Liver (tissue), 9 donors: ENCODE results near the gene GJA5. TPM values are rescaled to one million over a fixed set of nuclear protein-coding genes. Genes with fewer than 3 reads are reported as not detected.

Source experiments
- DNase-seq: peaks from one replicate; pipeline ENCODE4 v3.0.0-alpha.2; 2017; ENCODE audit warnings: low spot score
- H3K27ac ChIP-seq, 2 donors: one replicate each; pipeline ENCODE4 v1.7.0; 2013; ENCODE audit warnings: inconsistent platforms in 2 of 2, low read length in 2 of 2, control low read depth in 1 of 2, low read depth in 1 of 2, mild to moderate bottlenecking in 1 of 2
- H3K27me3 ChIP-seq, 4 donors: one replicate each; pipeline versions ENCODE4 v1.6.1 to v1.7.0; 2013; ENCODE audit warnings: low read length in 3 of 4, inconsistent platforms in 1 of 4, mild to moderate bottlenecking in 1 of 4, moderate library complexity in 1 of 4; ENCODE audit not compliant: control insufficient read depth in 4 of 4, insufficient read depth in 4 of 4
- H3K36me3 ChIP-seq, 4 donors: one replicate each; pipeline versions ENCODE4 v1.6.1 to v1.7.0; 2013; ENCODE audit warnings: low read length in 3 of 4, mild to moderate bottlenecking in 3 of 4, low read depth in 1 of 4, moderate library complexity in 1 of 4; ENCODE audit not compliant: control insufficient read depth in 4 of 4, insufficient read depth in 3 of 4
- H3K4me1 ChIP-seq, 4 donors: one replicate each; pipeline versions ENCODE4 v1.6.1 to v1.7.0; 2013; ENCODE audit warnings: low read length in 3 of 4, mild to moderate bottlenecking in 3 of 4, moderate library complexity in 1 of 4; ENCODE audit not compliant: control insufficient read depth in 4 of 4, insufficient read depth in 4 of 4
- H3K4me3 ChIP-seq, 3 donors: one replicate each; pipeline versions ENCODE4 v1.6.1 to v1.7.0; 2013; ENCODE audit warnings: low read length in 3 of 3, control low read depth in 1 of 3, low read depth in 1 of 3, mild to moderate bottlenecking in 1 of 3
- H3K9ac ChIP-seq, 2 donors: one replicate each; pipeline ENCODE4 v1.7.0; 2013; ENCODE audit warnings: low read length in 2 of 2, mild to moderate bottlenecking in 2 of 2, moderate library complexity in 2 of 2, control low read depth in 1 of 2, low read depth in 1 of 2
- H3K9me3 ChIP-seq, 4 donors: one replicate each; pipeline versions ENCODE4 v1.6.1 to v1.7.0; 2013; ENCODE audit warnings: low read length in 3 of 4; ENCODE audit not compliant: control insufficient read depth in 4 of 4
- EGR1 ChIP-seq, 2 donors: IDR thresholded peaks; 2 replicates each; pipeline ENCODE4 v1.6.1; 2016 to 2018; ENCODE audit warnings: antibody characterized with exemption in 2 of 2, low read depth in 2 of 2
- GABPA ChIP-seq, 2 donors: IDR thresholded peaks in 1 of 2; conservative IDR thresholded peaks in 1 of 2; 2 replicates each; pipeline ENCODE4 v1.6.1; 2016; ENCODE audit warnings: antibody characterized with exemption in 2 of 2, mild to moderate bottlenecking in 1 of 2, moderate library complexity in 1 of 2
- JUND ChIP-seq, 2 donors: IDR thresholded peaks; 2 replicates each; pipeline ENCODE4 v1.6.1; 2016; ENCODE audit warnings: antibody characterized with exemption in 2 of 2
- NR2F2 ChIP-seq: IDR thresholded peaks from 2 replicates; pipeline ENCODE4 v1.6.1; 2016; ENCODE audit warnings: antibody characterized with exemption
- RAD21 ChIP-seq, 2 donors: IDR thresholded peaks; 2 replicates each; pipeline ENCODE4 v1.6.1; 2016; ENCODE audit warnings: antibody characterized with exemption in 2 of 2, mild to moderate bottlenecking in 2 of 2
- RXRA ChIP-seq, 2 donors: IDR thresholded peaks; 2 replicates each; pipeline ENCODE4 v1.6.1; 2017 to 2018; ENCODE audit warnings: antibody characterized with exemption in 2 of 2, mild to moderate bottlenecking in 1 of 2
- SP1 ChIP-seq: IDR thresholded peaks from 2 replicates; pipeline ENCODE4 v1.6.1; 2018; ENCODE audit warnings: antibody characterized with exemption, mild to moderate bottlenecking
- YY1 ChIP-seq: IDR thresholded peaks from 2 replicates; pipeline ENCODE4 v1.6.1; 2016; ENCODE audit warnings: antibody characterized with exemption, mild to moderate bottlenecking
- WGBS: extraction: QIAGEN DNeasy Blood & Tissue Kit; methylation state at CpG from one replicate; pipeline ENCODE4 v1.1.7; 2013; 5-methylcytosine and 5-hydroxymethylcytosine counted together
- polyA plus RNA-seq, 2 donors: library from polyadenylated mRNA; stranded (reverse) in 1 of 2; unstranded in 1 of 2; fragments of 200-250 nt in 1 of 2; fragments of >200 nt in 1 of 2; fragmentation: Nextera tagmentation in 1 of 2; extraction: Ambion mirVana in 1 of 2; gene quantifications; one replicate each; pipeline versions ENCODE4 v1.2.1 to v1.2.3, GENCODE V29; 2013 to 2015
- total RNA-seq, 2 donors: library from RNA; depleted of rRNA; stranded (reverse); fragments of >200 nt; gene quantifications; one replicate each; pipeline ENCODE4 v1.2.3, GENCODE V29; 2014
- TF ChIP-seq, protein P1 (sequence below): IDR thresholded peaks from 2 replicates; pipeline ENCODE4 v1.6.1; 2016; ENCODE audit warnings: antibody characterized with exemption, mild to moderate bottlenecking
- TF ChIP-seq, protein P2 (sequence below): IDR thresholded peaks from 2 replicates; pipeline ENCODE4 v1.6.1; 2016; ENCODE audit warnings: antibody characterized with exemption
- TF ChIP-seq, protein P3 (sequence below): fragments of 150-350 bp; IDR thresholded peaks from 2 replicates; pipeline ENCODE4 v1.5.1; 2017; ENCODE audit warnings: improper control_type of control experiment, low read depth, low read length; ENCODE audit not compliant: missing input control
- donor health status: healthy.
- donor health status: healthy.
- donor health status: healthy.
- donor health status: healthy.
- donor health status: healthy.

GJA5 gene
- total and polyA plus RNA-seq, 4 donors: 0.70 to 1.8 (median 1.3) TPM

DNA sequence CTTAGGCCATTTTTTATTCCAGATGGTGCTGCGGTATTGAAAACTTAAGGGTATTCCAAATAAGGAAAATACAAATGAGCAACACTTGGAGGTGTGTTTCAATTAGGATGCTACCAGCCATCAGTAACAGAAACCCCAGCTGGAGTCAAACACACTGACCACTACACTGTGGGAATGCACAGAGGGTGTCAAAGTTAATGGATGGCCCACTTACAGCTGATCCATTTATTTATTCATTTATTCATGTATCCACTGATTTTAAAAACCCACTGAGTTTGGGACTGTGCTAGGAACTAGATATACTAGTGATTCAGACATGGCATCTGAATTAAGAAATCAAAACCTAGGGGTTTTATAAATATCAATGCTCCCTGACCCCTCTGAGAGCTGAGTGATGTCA lies 24.5 kb upstream of the GJA5 start:
- H3K4me3 ChIP-seq: no peak overlapping the region
- no peaks in the 10 kb centered on the region for H3K9me3 ChIP-seq
- H3K27ac ChIP-seq: no peak overlapping the region
- no peak overlapping the region for H3K9ac ChIP-seq
- no peak for DNase-seq
- TF ChIP-seq GABPA (IDR thresholded peaks at IDR 0.05 in 1 of 2, conservative IDR thresholded peaks at IDR 0.05 in 1 of 2): no peak
- TF ChIP-seq, protein P1, sequence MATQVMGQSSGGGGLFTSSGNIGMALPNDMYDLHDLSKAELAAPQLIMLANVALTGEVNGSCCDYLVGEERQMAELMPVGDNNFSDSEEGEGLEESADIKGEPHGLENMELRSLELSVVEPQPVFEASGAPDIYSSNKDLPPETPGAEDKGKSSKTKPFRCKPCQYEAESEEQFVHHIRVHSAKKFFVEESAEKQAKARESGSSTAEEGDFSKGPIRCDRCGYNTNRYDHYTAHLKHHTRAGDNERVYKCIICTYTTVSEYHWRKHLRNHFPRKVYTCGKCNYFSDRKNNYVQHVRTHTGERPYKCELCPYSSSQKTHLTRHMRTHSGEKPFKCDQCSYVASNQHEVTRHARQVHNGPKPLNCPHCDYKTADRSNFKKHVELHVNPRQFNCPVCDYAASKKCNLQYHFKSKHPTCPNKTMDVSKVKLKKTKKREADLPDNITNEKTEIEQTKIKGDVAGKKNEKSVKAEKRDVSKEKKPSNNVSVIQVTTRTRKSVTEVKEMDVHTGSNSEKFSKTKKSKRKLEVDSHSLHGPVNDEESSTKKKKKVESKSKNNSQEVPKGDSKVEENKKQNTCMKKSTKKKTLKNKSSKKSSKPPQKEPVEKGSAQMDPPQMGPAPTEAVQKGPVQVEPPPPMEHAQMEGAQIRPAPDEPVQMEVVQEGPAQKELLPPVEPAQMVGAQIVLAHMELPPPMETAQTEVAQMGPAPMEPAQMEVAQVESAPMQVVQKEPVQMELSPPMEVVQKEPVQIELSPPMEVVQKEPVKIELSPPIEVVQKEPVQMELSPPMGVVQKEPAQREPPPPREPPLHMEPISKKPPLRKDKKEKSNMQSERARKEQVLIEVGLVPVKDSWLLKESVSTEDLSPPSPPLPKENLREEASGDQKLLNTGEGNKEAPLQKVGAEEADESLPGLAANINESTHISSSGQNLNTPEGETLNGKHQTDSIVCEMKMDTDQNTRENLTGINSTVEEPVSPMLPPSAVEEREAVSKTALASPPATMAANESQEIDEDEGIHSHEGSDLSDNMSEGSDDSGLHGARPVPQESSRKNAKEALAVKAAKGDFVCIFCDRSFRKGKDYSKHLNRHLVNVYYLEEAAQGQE: no peak
- no peak for TF ChIP-seq EGR1 (IDR thresholded peaks at IDR 0.05; ENCODE audit: low read depth in 2 of 2)
- no peak for TF ChIP-seq NR2F2
- TF ChIP-seq, protein P2, sequence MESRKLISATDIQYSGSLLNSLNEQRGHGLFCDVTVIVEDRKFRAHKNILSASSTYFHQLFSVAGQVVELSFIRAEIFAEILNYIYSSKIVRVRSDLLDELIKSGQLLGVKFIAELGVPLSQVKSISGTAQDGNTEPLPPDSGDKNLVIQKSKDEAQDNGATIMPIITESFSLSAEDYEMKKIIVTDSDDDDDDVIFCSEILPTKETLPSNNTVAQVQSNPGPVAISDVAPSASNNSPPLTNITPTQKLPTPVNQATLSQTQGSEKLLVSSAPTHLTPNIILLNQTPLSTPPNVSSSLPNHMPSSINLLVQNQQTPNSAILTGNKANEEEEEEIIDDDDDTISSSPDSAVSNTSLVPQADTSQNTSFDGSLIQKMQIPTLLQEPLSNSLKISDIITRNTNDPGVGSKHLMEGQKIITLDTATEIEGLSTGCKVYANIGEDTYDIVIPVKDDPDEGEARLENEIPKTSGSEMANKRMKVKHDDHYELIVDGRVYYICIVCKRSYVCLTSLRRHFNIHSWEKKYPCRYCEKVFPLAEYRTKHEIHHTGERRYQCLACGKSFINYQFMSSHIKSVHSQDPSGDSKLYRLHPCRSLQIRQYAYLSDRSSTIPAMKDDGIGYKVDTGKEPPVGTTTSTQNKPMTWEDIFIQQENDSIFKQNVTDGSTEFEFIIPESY: no peak
- TF ChIP-seq YY1: no peak
- TF ChIP-seq RXRA (IDR thresholded peaks at IDR 0.05): no peak
- no peak for TF ChIP-seq SP1
- TF ChIP-seq, protein P3, sequence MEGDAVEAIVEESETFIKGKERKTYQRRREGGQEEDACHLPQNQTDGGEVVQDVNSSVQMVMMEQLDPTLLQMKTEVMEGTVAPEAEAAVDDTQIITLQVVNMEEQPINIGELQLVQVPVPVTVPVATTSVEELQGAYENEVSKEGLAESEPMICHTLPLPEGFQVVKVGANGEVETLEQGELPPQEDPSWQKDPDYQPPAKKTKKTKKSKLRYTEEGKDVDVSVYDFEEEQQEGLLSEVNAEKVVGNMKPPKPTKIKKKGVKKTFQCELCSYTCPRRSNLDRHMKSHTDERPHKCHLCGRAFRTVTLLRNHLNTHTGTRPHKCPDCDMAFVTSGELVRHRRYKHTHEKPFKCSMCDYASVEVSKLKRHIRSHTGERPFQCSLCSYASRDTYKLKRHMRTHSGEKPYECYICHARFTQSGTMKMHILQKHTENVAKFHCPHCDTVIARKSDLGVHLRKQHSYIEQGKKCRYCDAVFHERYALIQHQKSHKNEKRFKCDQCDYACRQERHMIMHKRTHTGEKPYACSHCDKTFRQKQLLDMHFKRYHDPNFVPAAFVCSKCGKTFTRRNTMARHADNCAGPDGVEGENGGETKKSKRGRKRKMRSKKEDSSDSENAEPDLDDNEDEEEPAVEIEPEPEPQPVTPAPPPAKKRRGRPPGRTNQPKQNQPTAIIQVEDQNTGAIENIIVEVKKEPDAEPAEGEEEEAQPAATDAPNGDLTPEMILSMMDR: no peak
- WGBS: 94% methylated on average over 1 of the region's 1 CpG
- H3K36me3 ChIP-seq: no peaks in the 10 kb centered on the region
- peaks cover 0 to 10% (median 0%) of the 10 kb centered on the region in 4 donors for H3K27me3 ChIP-seq
- no peaks in the 10 kb centered on the region for H3K4me1 ChIP-seq

DNA sequence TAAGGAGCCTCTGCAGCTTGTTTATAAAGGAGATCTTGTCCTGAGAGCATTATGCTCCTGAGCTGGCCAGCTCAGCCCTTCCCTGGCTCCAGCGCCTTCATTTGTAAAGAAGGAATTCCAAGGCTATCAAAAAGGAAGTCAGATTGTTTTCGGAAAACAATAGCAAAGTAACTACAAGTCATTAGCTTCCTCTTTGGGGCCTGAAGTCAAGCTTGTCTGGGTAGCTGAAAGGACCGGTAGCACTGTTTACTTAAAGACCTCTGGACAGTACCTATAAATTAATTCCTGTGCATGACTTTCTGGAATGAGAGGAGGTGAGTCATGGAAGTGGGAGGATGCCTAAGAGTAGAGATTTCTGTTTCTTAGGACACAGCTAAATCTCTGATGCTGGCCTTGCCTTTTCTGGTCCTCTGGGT lies 20.7 kb upstream of the GJA5 start:
- Histone ChIP-seq H3K27ac (no peak overlapping the region), H3K9me3 (no peaks in the 10 kb centered on the region), H3K4me3 (no peak overlapping the region), H3K4me1 (no peaks in the 10 kb centered on the region), H3K9ac (no peak overlapping the region), H3K36me3 (no peaks in the 10 kb centered on the region), H3K27me3 (peaks cover 0 to 13% (median 0%) of the 10 kb centered on the region in 4 donors)
- TF ChIP-seq, protein P2: no peak
- no peak for TF ChIP-seq YY1
- no peak for TF ChIP-seq JUND (IDR thresholded peaks at IDR 0.05)
- no peak for TF ChIP-seq RAD21 (IDR thresholded peaks at IDR 0.05)
- TF ChIP-seq RXRA (IDR thresholded peaks at IDR 0.05): no peak
- 51% methylated on average over 3 of the region's 3 CpGs for WGBS
- DNase-seq: no peak
